Astrocyte (in vitro differentiated cells and primary cell): Measurements from ENCODE around the gene CHP1. TPM values are rescaled to one million over a fixed set of nuclear protein-coding genes. Genes with fewer than 3 reads are reported as not detected.
"Not testable (repeated sequence)": the region's sequence is repeated elsewhere in the genome, so short reads cannot be mapped to it uniquely, and the experiment has no call there.

ENCODE experiments used
- DNase-seq: peaks from one replicate; pipeline ENCODE4 v3.0.0-alpha.2; 2010; ENCODE audit warnings: low read depth
- FAIRE-seq: peaks from 2 replicates; lab custom pipeline; 2011; peaks lifted over from hg19 to GRCh38; lab: Jason Lieb, UNC
- H2AFZ ChIP-seq: 2 replicates; pipeline ENCODE4 v1.6.0; 2012; ENCODE audit warnings: low read depth, low read length, inconsistent platforms
- H3K27ac ChIP-seq: 2 replicates; pipeline ENCODE4 v1.5.1; 2011; ENCODE audit warnings: low read depth, low read length, inconsistent platforms
- H3K27me3 ChIP-seq: 2 replicates; pipeline ENCODE4 v1.6.0; 2011; ENCODE audit warnings: low read length, inconsistent platforms; ENCODE audit not compliant: insufficient read depth
- H3K36me3 ChIP-seq: 2 replicates; pipeline ENCODE4 v1.5.1; 2011; ENCODE audit warnings: low read length, inconsistent platforms; ENCODE audit not compliant: insufficient read depth
- H3K4me1 ChIP-seq: 2 replicates; pipeline ENCODE4 v1.5.1; 2011; ENCODE audit warnings: low read length, inconsistent platforms; ENCODE audit not compliant: insufficient read depth
- H3K4me2 ChIP-seq: 2 replicates; pipeline ENCODE4 v1.6.0; 2012; ENCODE audit warnings: low read length, inconsistent platforms
- H3K4me3 ChIP-seq: 2 replicates; pipeline ENCODE4 v1.5.1; 2011; ENCODE audit warnings: low read depth, mild to moderate bottlenecking, low read length, inconsistent platforms; ENCODE audit not compliant: insufficient read depth
- H3K79me2 ChIP-seq: 2 replicates; pipeline ENCODE4 v1.6.0; 2012; ENCODE audit warnings: mild to moderate bottlenecking, low read length, inconsistent platforms; ENCODE audit not compliant: insufficient read depth
- H3K9ac ChIP-seq: 2 replicates; pipeline ENCODE4 v1.6.0; 2012; ENCODE audit warnings: mild to moderate bottlenecking, low read length, inconsistent platforms
- H3K9me3 ChIP-seq: 2 replicates; pipeline ENCODE4 v1.5.1; 2012; ENCODE audit warnings: low read depth, mild to moderate bottlenecking, low read length, inconsistent platforms; ENCODE audit not compliant: insufficient read depth
- H4K20me1 ChIP-seq: 2 replicates; pipeline ENCODE4 v1.6.0; 2012; ENCODE audit warnings: low read length, inconsistent platforms; ENCODE audit not compliant: insufficient read depth
- H3K27ac Mint-ChIP-seq: one replicate; pipeline ENCODE4 v1.8.0; 2021; ENCODE audit warnings: mild to moderate bottlenecking, mixed read lengths; ENCODE audit not compliant: unreplicated experiment
- H3K27me3 Mint-ChIP-seq: one replicate; pipeline ENCODE4 v1.8.0; 2021; ENCODE audit warnings: low read depth, mixed read lengths; ENCODE audit not compliant: unreplicated experiment
- H3K36me3 Mint-ChIP-seq: one replicate; pipeline ENCODE4 v1.8.0; 2021; ENCODE audit warnings: low read depth, mixed read lengths; ENCODE audit not compliant: unreplicated experiment
- H3K4me1 Mint-ChIP-seq: one replicate; pipeline ENCODE4 v1.8.0; 2021; ENCODE audit warnings: low read depth, mixed read lengths; ENCODE audit not compliant: unreplicated experiment
- H3K4me3 Mint-ChIP-seq: one replicate; pipeline ENCODE4 v1.8.0; 2021; ENCODE audit warnings: mild to moderate bottlenecking, moderate library complexity, mixed read lengths; ENCODE audit not compliant: unreplicated experiment
- H3K9me3 Mint-ChIP-seq: one replicate; pipeline ENCODE4 v1.8.0; 2021; ENCODE audit warnings: mild to moderate bottlenecking, mixed read lengths; ENCODE audit not compliant: unreplicated experiment
- EZH2 ChIP-seq: IDR thresholded peaks from 2 replicates; pipeline ENCODE4 v1.6.1; 2012; ENCODE audit warnings: mild to moderate bottlenecking, low read length, inconsistent platforms; ENCODE audit not compliant: insufficient read depth
- total RNA-seq: library from RNA; stranded (reverse); gene quantifications from 2 replicates; pipeline ENCODE4 v1.2.1, GENCODE V29; 2021
- TF ChIP-seq, protein P1 (sequence below): IDR thresholded peaks from 2 replicates; pipeline ENCODE4 v1.5.1; 2011; ENCODE audit warnings: low read depth, mild to moderate bottlenecking, inconsistent platforms, low read length, moderate library complexity; ENCODE audit not compliant: insufficient read depth

Gene CHP1
- total RNA-seq, 1 donor from 2014 or later, result 101 TPM

- Mint-ChIP-seq H3K27ac (no peak overlapping the region), H3K36me3 (no peaks in the 10 kb centered on the region), H3K27me3 (no peaks in the 10 kb centered on the region), H3K4me1 (no peaks in the 10 kb centered on the region), H3K4me3 (no peak overlapping the region), H3K9me3 (no peaks in the 10 kb centered on the region)
- no peak for TF ChIP-seq EZH2
- TF ChIP-seq, protein P1, sequence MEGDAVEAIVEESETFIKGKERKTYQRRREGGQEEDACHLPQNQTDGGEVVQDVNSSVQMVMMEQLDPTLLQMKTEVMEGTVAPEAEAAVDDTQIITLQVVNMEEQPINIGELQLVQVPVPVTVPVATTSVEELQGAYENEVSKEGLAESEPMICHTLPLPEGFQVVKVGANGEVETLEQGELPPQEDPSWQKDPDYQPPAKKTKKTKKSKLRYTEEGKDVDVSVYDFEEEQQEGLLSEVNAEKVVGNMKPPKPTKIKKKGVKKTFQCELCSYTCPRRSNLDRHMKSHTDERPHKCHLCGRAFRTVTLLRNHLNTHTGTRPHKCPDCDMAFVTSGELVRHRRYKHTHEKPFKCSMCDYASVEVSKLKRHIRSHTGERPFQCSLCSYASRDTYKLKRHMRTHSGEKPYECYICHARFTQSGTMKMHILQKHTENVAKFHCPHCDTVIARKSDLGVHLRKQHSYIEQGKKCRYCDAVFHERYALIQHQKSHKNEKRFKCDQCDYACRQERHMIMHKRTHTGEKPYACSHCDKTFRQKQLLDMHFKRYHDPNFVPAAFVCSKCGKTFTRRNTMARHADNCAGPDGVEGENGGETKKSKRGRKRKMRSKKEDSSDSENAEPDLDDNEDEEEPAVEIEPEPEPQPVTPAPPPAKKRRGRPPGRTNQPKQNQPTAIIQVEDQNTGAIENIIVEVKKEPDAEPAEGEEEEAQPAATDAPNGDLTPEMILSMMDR, result no peak
- Histone ChIP-seq H3K4me1 (no peaks in the 10 kb centered on the region), H3K27ac (no peak overlapping the region), H3K4me2 (no peak overlapping the region), H3K9me3 (no peaks in the 10 kb centered on the region), H3K9ac (no peak overlapping the region), H3K79me2 (no peaks in the 10 kb centered on the region), H3K27me3 (no peaks in the 10 kb centered on the region), H2AFZ (no peak overlapping the region), H4K20me1 (no peaks in the 10 kb centered on the region), H3K4me3 (no peak overlapping the region), H3K36me3 (no peaks in the 10 kb centered on the region)
- FAIRE-seq, result no peak
- no peak for DNase-seq
Measured at GRCh38 chr15:41309226-41309905, 78.3 kb downstream of the CHP1 start.

GRCh38 chr15:41320805-41321330 is 89.8 kb downstream of the CHP1 start:
- DNase-seq, H4K20me1 ChIP-seq, H3K4me1 Mint-ChIP-seq, H3K4me2 ChIP-seq, H3K27ac ChIP-seq, H3K27me3 Mint-ChIP-seq, H3K4me3 Mint-ChIP-seq, FAIRE-seq, H3K36me3 Mint-ChIP-seq, H3K4me1 ChIP-seq, H3K79me2 ChIP-seq, H3K9me3 Mint-ChIP-seq, H3K27ac Mint-ChIP-seq, H3K36me3 ChIP-seq, H3K4me3 ChIP-seq, H3K9me3 ChIP-seq, H2AFZ ChIP-seq, H3K27me3 ChIP-seq, H3K9ac ChIP-seq: not testable (repeated sequence)

- no peaks in the 10 kb centered on the region for H4K20me1 ChIP-seq
- no peak overlapping the region for H3K27ac ChIP-seq
- Mint-ChIP-seq H3K27ac (no peak overlapping the region), H3K4me1 (no peaks in the 10 kb centered on the region), H3K9me3 (no peaks in the 10 kb centered on the region), H3K4me3 (no peak overlapping the region), H3K36me3 (peaks cover 6% of the 10 kb centered on the region), H3K27me3 (no peaks in the 10 kb centered on the region)
- TF ChIP-seq EZH2, result no peak
- TF ChIP-seq, protein P1, result no peak
- no peaks in the 10 kb centered on the region for H3K9me3 ChIP-seq
- no peak overlapping the region for H3K4me2 ChIP-seq
- no peaks in the 10 kb centered on the region for H3K4me1 ChIP-seq
- H3K27me3 ChIP-seq, result no peaks in the 10 kb centered on the region
- no peak overlapping the region for H2AFZ ChIP-seq
- DNase-seq, result no peak
- H3K4me3 ChIP-seq, result no peak overlapping the region
- no peak for FAIRE-seq
- H3K9ac ChIP-seq, result no peak overlapping the region
- H3K36me3 ChIP-seq, result no peaks in the 10 kb centered on the region
- no peaks in the 10 kb centered on the region for H3K79me2 ChIP-seq
Measured at GRCh38 chr15:41323611-41324010, 92.5 kb downstream of the CHP1 start.
